NCI-H1436 treated with DMSO at 0.1 percent for 48 hours (cell line): Measurements from ENCODE around the gene GRK5.
"Not testable (repeated sequence)": the region's sequence is repeated elsewhere in the genome, so short reads cannot be mapped to it uniquely, and the experiment has no call there.

Experiments
- DNase-seq: peaks from one replicate; lab custom pipeline; 2025; lab: John Stamatoyannopoulos, UW

Gene GRK5

GRCh38 chr10:119207366-119207666, at the start of gene GRK5:
Gene GRK5 (plus strand): TSS chr10:119207571. CDS start chr10:119207918, 347 bp downstream.
- peak; percentile 75 for DNase-seq

GRCh38 chr10:119159332-119159731, 48.0 kb upstream of the GRK5 start:
- DNase-seq = no peak

- no peak for DNase-seq
These were observed 45.5 kb upstream of the GRK5 start for GRCh38 chr10:119161680-119162451.

GRCh38 chr10:119162452-119163092, 44.8 kb upstream of the GRK5 start:
- DNase-seq = no peak

- no peak for DNase-seq
These were observed 41.9 kb upstream of the GRK5 start, which contains the start of gene SFXN4 for GRCh38 chr10:119165171-119166117. Gene SFXN4 (minus strand): TSS chr10:119165714. CDS start chr10:119165647, 67 bp downstream.

- no peak for DNase-seq
These were observed 41.3 kb upstream of the GRK5 start for GRCh38 chr10:119166118-119166500.

- no peak for DNase-seq
These were observed 40.8 kb upstream of the GRK5 start for GRCh38 chr10:119166564-119166963.

- DNase-seq = no peak
These were observed 40.3 kb upstream of the GRK5 start for GRCh38 chr10:119167041-119167440.

GRCh38 chr10:119174109-119174508, 33.3 kb upstream of the GRK5 start:
- DNase-seq = no peak

GRCh38 chr10:119176166-119176565, 31.2 kb upstream of the GRK5 start:
- DNase-seq = no peak

- DNase-seq = no peak
These were observed 29.5 kb upstream of the GRK5 start for GRCh38 chr10:119177708-119178371.

GRCh38 chr10:119178372-119179119, 28.8 kb upstream of the GRK5 start, which contains the start of gene PRDX3:
Gene PRDX3 (minus strand): TSS chr10:119178812. CDS start chr10:119178790, 22 bp downstream.
- DNase-seq = peak; percentile 78

- not testable (repeated sequence) for DNase-seq
These were observed 26.4 kb upstream of the GRK5 start for GRCh38 chr10:119180850-119181400.

GRCh38 chr10:119183664-119184412, 23.5 kb upstream of the GRK5 start:
- DNase-seq = no peak

- DNase-seq = no peak
These were observed 17.5 kb upstream of the GRK5 start for GRCh38 chr10:119189811-119190282.

- no peak for DNase-seq
These were observed 17.0 kb upstream of the GRK5 start for GRCh38 chr10:119190353-119190752.

- no peak for DNase-seq
These were observed 16.2 kb upstream of the GRK5 start for GRCh38 chr10:119190954-119191785.

GRCh38 chr10:119191881-119192280, 15.5 kb upstream of the GRK5 start:
- DNase-seq = no peak

- DNase-seq = no peak
These were observed 9.4 kb upstream of the GRK5 start for GRCh38 chr10:119197921-119198320.
